K562 (cell line): ENCODE results near the gene GNAT1. TPM values are rescaled to one million over a fixed set of nuclear protein-coding genes. Genes with fewer than 3 reads are reported as not detected.

Experiments used
- ATAC-seq: fragments of 200-7000 bp; cut with Tn5 transposase; 3 replicates; pipeline ENCODE4 v1.9.1; 2020; ENCODE audit warnings: moderate library complexity
- BruUV-seq: library from RNA; stranded (reverse); fragments of 400-500 nt; replicated peaks from 2 replicates; lab custom pipeline; 2021; lab: Mats Ljungman, UMichigan
- CTCF ChIA-PET: fragments of 300-600 bp; formaldehyde crosslinking; extraction: SDS; loops from one replicate; lab custom pipeline; 2021; ENCODE audit warnings: low intra/inter-chr PET ratio; lab: Yijun Ruan, JAX
- POLR2A ChIA-PET: fragments of 300-600, 350-650 bp; sonication (Branson Sonifier 250); formaldehyde crosslinking; extraction: SDS; loops from one replicate; lab custom pipeline; 2021; ENCODE audit warnings: antibody characterized with exemption, inconsistent platforms; lab: Yijun Ruan, JAX
- DNase-seq, 4 experiments: peaks; one replicate each; pipeline versions ENCODE4 v3.0.0 to v3.0.0-alpha.2; 2011 to 2018; ENCODE audit warnings: low spot score in 3 of 4, mixed read lengths in 3 of 4; ENCODE audit errors: extremely low read depth in 1 of 4
- FAIRE-seq: peaks from 2 replicates; lab custom pipeline; 2011; peaks lifted over from hg19 to GRCh38; lab: Jason Lieb, UNC
- H2AFZ ChIP-seq: 2 replicates; pipeline ENCODE4 v1.6.0; 2011; ENCODE audit warnings: low read depth, low read length, control low read depth, inconsistent platforms
- H3K27ac ChIP-seq: fragments of 200-600 bp; 3 replicates; pipeline ENCODE4 v1.8.0; 2011; ENCODE audit warnings: low read depth, mild to moderate bottlenecking, control low read depth, inconsistent platforms, low read length, moderate library complexity, mixed read lengths; ENCODE audit errors: extremely low read depth
- H3K27me3 ChIP-seq, 2 experiments: fragments of 300-600 bp in 1 of 2; 2 replicates in 1 of 2; 3 replicates in 1 of 2; pipeline versions ENCODE4 v1.6.0 to v1.8.0; 2011; ENCODE audit warnings: inconsistent platforms in 2 of 2, low read length in 2 of 2, mild to moderate bottlenecking in 1 of 2, mixed read lengths in 1 of 2, moderate library complexity in 1 of 2; ENCODE audit not compliant: control insufficient read depth in 2 of 2, insufficient read depth in 2 of 2
- H3K36me3 ChIP-seq: fragments of 300-600 bp; 3 replicates; pipeline ENCODE4 v1.8.0; 2011; ENCODE audit warnings: mild to moderate bottlenecking, low read length, inconsistent platforms; ENCODE audit not compliant: control insufficient read depth, insufficient read depth
- H3K4me1 ChIP-seq, 2 experiments: fragments of 200-600 bp in 1 of 2; replicated peaks in 1 of 2; 2 replicates in 1 of 2; 3 replicates in 1 of 2; pipeline versions ENCODE4 v1.5.1 to v1.8.0; 2011; ENCODE audit warnings: inconsistent platforms in 2 of 2, low read length in 2 of 2, mild to moderate bottlenecking in 1 of 2, mixed read lengths in 1 of 2, moderate library complexity in 1 of 2; ENCODE audit not compliant: control insufficient read depth in 2 of 2, insufficient read depth in 2 of 2
- H3K4me2 ChIP-seq: 2 replicates; pipeline ENCODE4 v1.6.1; 2011; ENCODE audit warnings: low read length, control low read depth, inconsistent platforms, mixed read lengths; ENCODE audit not compliant: insufficient read depth
- H3K4me3 ChIP-seq: fragments of 200-600 bp; sonication (generic), shearing (Covaris generic); 2 replicates; pipeline ENCODE4 v1.5.1; 2016; ENCODE audit warnings: control low read depth, inconsistent platforms
- H3K79me2 ChIP-seq: fragments of 200-600 bp; 3 replicates; pipeline ENCODE4 v1.8.0; 2011; ENCODE audit warnings: low read length, inconsistent platforms; ENCODE audit not compliant: control insufficient read depth, insufficient read depth
- H3K9ac ChIP-seq, 2 experiments: 2 replicates each; pipeline versions ENCODE4 v1.6.0 to v1.6.1; 2011; ENCODE audit warnings: low read depth in 2 of 2, low read length in 2 of 2, control low read depth in 1 of 2, inconsistent platforms in 1 of 2, mild to moderate bottlenecking in 1 of 2, mixed read lengths in 1 of 2; ENCODE audit not compliant: insufficient read depth in 1 of 2
- H3K9me1 ChIP-seq: one replicate; pipeline ENCODE4 v1.6.0; 2011; ENCODE audit warnings: inconsistent platforms, mild to moderate bottlenecking, low read length, moderate library complexity; ENCODE audit not compliant: control insufficient read depth, insufficient read depth
- H3K9me3 ChIP-seq: replicated peaks from 2 replicates; pipeline ENCODE4 v1.5.1; 2011; ENCODE audit warnings: low read depth, low read length, inconsistent platforms; ENCODE audit not compliant: control insufficient read depth, insufficient read depth
- H4K20me1 ChIP-seq: replicated peaks from 2 replicates; pipeline ENCODE4 v1.6.1; 2011; ENCODE audit warnings: low read length, inconsistent platforms, mixed read lengths; ENCODE audit not compliant: control insufficient read depth, insufficient read depth
- BHLHE40 ChIP-seq: IDR thresholded peaks from 2 replicates; pipeline ENCODE4 v1.6.1; 2011; ENCODE audit warnings: low read length, improper control_type of control experiment
- CTCF ChIP-seq, 3 experiments: IDR thresholded peaks in 2 of 3; conservative IDR thresholded peaks in 1 of 3; 2 replicates each; pipeline ENCODE4 v1.5.1; 2011 to 2012; ENCODE audit warnings: low read length in 3 of 3, mild to moderate bottlenecking in 3 of 3, control low read depth in 2 of 3, improper control_type of control experiment in 1 of 3, inconsistent platforms in 1 of 3, low read depth in 1 of 3, mixed read lengths in 1 of 3, moderate library complexity in 1 of 3; ENCODE audit not compliant: insufficient read depth in 2 of 3
- MTA2 ChIP-seq: fragments of 450-650 bp; IDR thresholded peaks from 2 replicates; pipeline ENCODE4 v1.6.1; 2016; ENCODE audit warnings: low read depth
- NFRKB ChIP-seq: fragments of 450-650 bp; IDR thresholded peaks from 2 replicates; pipeline ENCODE4 v1.6.1; 2016; ENCODE audit warnings: low read depth
- OTX1 ChIP-seq: fragments of 450-650 bp; formaldehyde crosslinking; IDR thresholded peaks from 2 replicates; pipeline ENCODE4 v1.4.0; 2022; ENCODE audit warnings: mild to moderate bottlenecking
- POLR2H ChIP-seq: IDR thresholded peaks from 2 replicates; pipeline ENCODE4 v1.6.1; 2016; ENCODE audit warnings: missing genetic modification characterization, low read depth, mild to moderate bottlenecking, control low read depth, missing compliant biosample characterization, moderate library complexity
- SMAD2 ChIP-seq: fragments of 150-350 bp; IDR thresholded peaks from 2 replicates; pipeline ENCODE4 v1.6.1; 2014; ENCODE audit warnings: low read depth, mild to moderate bottlenecking, low read length
- TARDBP ChIP-seq: fragments of 450-650 bp; IDR thresholded peaks from 2 replicates; pipeline ENCODE4 v1.6.1; 2016
- U2AF1 ChIP-seq: fragments of 200-400 bp; formaldehyde crosslinking; optimal IDR thresholded peaks from 2 replicates; pipeline ENCODE3; 2017; ENCODE audit warnings: mild to moderate bottlenecking, low read depth, low read length, moderate library complexity
- ZNF140 ChIP-seq: fragments of 250-450 bp; sonication (Bioruptor Pico); IDR thresholded peaks from 2 replicates; pipeline ENCODE4 v1.8.0; 2021; ENCODE audit warnings: moderate library complexity, mild to moderate bottlenecking, inconsistent platforms
- ZNF551 ChIP-seq: fragments of 250-450 bp; sonication (Bioruptor Pico); IDR thresholded peaks from 2 replicates; pipeline ENCODE4 v1.5.0; 2021; ENCODE audit warnings: mild to moderate bottlenecking, moderate library complexity
- WGBS: fragments of 100-300 bp; shearing (Covaris generic); methylation state at CpG from one replicate; pipeline ENCODE4 v1.1.6; 2016; ENCODE audit warnings: low coverage, mixed read lengths; ENCODE audit not compliant: insufficient coverage; ENCODE audit errors: missing lambda C conversion rate; 5-methylcytosine and 5-hydroxymethylcytosine counted together
- in situ Hi-C: fragments of 300-500 bp; cut with MboI; formaldehyde crosslinking; loops from 4 replicates; pipeline ENCODE4 v1.15.0; 2018; ENCODE audit warnings: inconsistent platforms, mixed read lengths
- intact Hi-C: fragments of 100-400 bp; cut with micrococcal nuclease; formaldehyde crosslinking; loops from 2 replicates; pipeline ENCODE4 v1.14.2; 2022
- polyA plus RNA-seq, 8 experiments: library from polyadenylated mRNA; depleted of rRNA in 4 of 8; stranded (reverse) in 5 of 8; unstranded in 3 of 8; fragments of >200 nt; fragmentation: Nextera tagmentation in 2 of 8; fragmentation: Illumina TruSeq in 1 of 8; extraction: Ambion mirVana in 2 of 8; extraction: Trizol in 1 of 8; gene quantifications; 2 replicates each; pipeline versions ENCODE4 v1.2.1 to v1.2.3, GENCODE V29; 2011 to 2014; ENCODE audit warnings: inconsistent platforms in 1 of 8, missing spikeins in 1 of 8
- total RNA-seq, 7 experiments: library from RNA; depleted of rRNA in 6 of 7; stranded (reverse); fragments of >200 nt in 6 of 7; fragmentation: Illumina TruSeq in 2 of 7; extraction: Trizol in 2 of 7; gene quantifications; 2 replicates each; pipeline versions ENCODE4 v1.2.1 to v1.2.3, GENCODE V29; 2011 to 2021; ENCODE audit warnings: low replicate concordance in 1 of 7
- TF ChIP-seq, protein P1 (sequence below): fragments of 250-450 bp; sonication (Bioruptor Pico); IDR thresholded peaks from 2 replicates; pipeline ENCODE4 v1.8.0; 2021; ENCODE audit warnings: mild to moderate bottlenecking, moderate library complexity

The GNAT1 gene
- total and polyA plus RNA-seq, 9 of the 15 experiments (the other 6 are each of a cell fraction or from before 2014, with no cell fraction given): not detected

DNA sequence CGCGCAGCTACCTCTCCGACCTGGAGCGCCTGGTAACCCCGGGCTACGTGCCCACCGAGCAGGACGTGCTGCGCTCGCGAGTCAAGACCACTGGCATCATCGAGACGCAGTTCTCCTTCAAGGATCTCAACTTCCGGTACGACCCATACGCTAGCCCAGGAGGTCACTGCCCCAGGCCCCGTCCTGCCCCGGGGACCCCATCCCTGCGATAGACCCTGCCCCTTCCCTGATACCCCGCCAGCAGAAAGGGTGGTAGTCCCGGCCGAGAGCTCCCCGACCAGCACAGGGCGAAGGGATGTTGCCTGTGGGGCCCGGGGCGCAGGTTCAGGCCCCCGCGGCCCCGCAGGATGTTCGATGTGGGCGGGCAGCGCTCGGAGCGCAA lies 2.3 kb downstream of the GNAT1 start:
- in situ Hi-C loops: loop anchor here (5.0 kb wide), 2 partner anchors 34 to 79 kb away; no protein-coding TSS in a partner anchor

More for the DNA sequence above, 2.3 kb downstream of the GNAT1 start:
- no peak overlapping the region for H3K27ac ChIP-seq
- DNase-seq (no peak), ATAC-seq (no peak), FAIRE-seq (no peak)
- no peak overlapping the region for H3K4me3 ChIP-seq
- no peaks in the 10 kb centered on the region for H3K36me3 ChIP-seq
- no peaks in the 10 kb centered on the region for H3K79me2 ChIP-seq
- H4K20me1 ChIP-seq: no peaks in the 10 kb centered on the region; the same call in 1 of the 2 replicates
- no peaks in the 10 kb centered on the region for H3K9me3 ChIP-seq
- intact Hi-C loops: loop anchor here (1.0 kb wide), 2 partner anchors 29 to 33 kb away; no protein-coding TSS in a partner anchor
- POLR2A ChIA-PET: no interaction called here
- peaks cover 2 to 32% of the 10 kb centered on the region in 2 experiments; a peak in 2 of 5 replicates for H3K4me1 ChIP-seq
- no peak overlapping the region for H3K9ac ChIP-seq
- H3K27me3 ChIP-seq: peaks cover 0 to 15% of the 10 kb centered on the region in 2 experiments; a peak in 2 of 5 replicates
- TF ChIP-seq ZNF140 (CRISPR knock-in tag) (no peak), SMAD2 (no peak), ZNF551 (CRISPR knock-in tag) (no peak), OTX1 (CRISPR knock-in tag) (no peak), NFRKB (no peak), CTCF (IDR thresholded peaks at IDR 0.05 in 2 of 3, conservative IDR thresholded peaks at IDR 0.05 in 1 of 3; ENCODE audit: insufficient read depth in 2 of 3, low read depth in 1 of 3, low read length in 3 of 3) (no peak), MTA2 (no peak), U2AF1 (no peak), POLR2H (tag) (no peak), TARDBP (no peak), BHLHE40 (no peak)
- TF ChIP-seq, protein P1, sequence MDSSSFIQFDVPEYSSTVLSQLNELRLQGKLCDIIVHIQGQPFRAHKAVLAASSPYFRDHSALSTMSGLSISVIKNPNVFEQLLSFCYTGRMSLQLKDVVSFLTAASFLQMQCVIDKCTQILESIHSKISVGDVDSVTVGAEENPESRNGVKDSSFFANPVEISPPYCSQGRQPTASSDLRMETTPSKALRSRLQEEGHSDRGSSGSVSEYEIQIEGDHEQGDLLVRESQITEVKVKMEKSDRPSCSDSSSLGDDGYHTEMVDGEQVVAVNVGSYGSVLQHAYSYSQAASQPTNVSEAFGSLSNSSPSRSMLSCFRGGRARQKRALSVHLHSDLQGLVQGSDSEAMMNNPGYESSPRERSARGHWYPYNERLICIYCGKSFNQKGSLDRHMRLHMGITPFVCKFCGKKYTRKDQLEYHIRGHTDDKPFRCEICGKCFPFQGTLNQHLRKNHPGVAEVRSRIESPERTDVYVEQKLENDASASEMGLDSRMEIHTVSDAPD (CRISPR knock-in tag): no peak
- WGBS: 29% methylated on average over 13 of the region's 34 CpGs
- H2AFZ ChIP-seq: no peak overlapping the region
- no peak overlapping the region for H3K4me2 ChIP-seq
- no peaks in the 10 kb centered on the region for H3K9me1 ChIP-seq
- CTCF ChIA-PET: interaction anchor here (0.6 to 4.9 kb wide), 5 partner anchors 29 to 80 kb away, joined by 3 to 91 read pairs (median 9); no protein-coding TSS in a partner anchor
- BruUV-seq: no TSS peak
